NCI-H2081 (cell line): Measurements from ENCODE around the gene ATXN7.
A peak's percentile ranks its signal among the peaks of the same experiment; 100 is the strongest.

Experiments
- DNase-seq, 2 experiments: peaks; one replicate each; lab custom pipeline; 2025; lab: John Stamatoyannopoulos, UW

Gene ATXN7

DNA sequence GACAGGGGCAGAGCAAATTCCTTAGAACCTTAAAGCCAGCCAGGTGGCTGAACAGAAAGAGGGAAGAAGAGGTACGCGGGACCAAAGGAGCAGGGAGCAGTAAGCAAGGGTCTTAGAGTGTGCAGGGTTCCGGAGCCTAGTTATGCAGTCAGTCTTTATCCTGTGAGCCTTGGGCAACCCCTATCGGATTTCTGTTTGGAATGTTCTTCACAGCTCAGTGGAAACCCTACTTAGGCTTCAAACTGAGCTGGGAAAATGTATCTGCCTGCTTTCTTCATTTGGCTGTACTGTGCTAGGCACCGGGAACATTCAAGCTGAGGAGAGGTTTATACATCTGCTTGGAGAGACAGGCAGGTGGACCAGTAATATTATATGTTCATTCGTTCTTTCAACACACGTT lies 122.5 kb downstream of the ATXN7 start:
- DNase-seq: no peak

DNA sequence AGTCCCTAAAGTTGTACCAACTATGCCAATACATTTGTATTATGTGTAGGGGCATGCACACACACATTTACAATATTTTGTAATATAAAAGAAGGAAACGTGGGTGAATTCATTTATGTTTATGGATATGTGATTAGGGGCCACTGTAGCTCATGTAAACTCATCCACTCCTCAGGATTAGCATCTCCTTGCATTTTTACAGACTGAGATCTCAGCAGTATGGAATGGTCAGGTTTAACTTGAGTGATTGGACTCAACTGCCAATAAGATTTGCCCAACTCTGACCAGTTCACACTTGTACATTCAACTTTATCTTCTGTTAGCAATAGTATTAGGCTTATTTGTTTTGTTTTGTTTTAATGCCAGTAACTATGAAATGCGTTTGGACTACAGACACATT lies 123.2 kb downstream of the ATXN7 start:
- DNase-seq: no peak

GRCh38 chr3:63988943-63989342 lies 125.3 kb downstream of the ATXN7 start:
- DNase-seq: no peak

- no peak for DNase-seq
Observed at GRCh38 chr3:63990204-63990603, 126.5 kb downstream of the ATXN7 start.

- DNase-seq: no peak
Observed at GRCh38 chr3:63990733-63991132, 127.1 kb downstream of the ATXN7 start.

- no peak for DNase-seq
Observed at GRCh38 chr3:63991666-63992065, 128.0 kb downstream of the ATXN7 start.

DNA sequence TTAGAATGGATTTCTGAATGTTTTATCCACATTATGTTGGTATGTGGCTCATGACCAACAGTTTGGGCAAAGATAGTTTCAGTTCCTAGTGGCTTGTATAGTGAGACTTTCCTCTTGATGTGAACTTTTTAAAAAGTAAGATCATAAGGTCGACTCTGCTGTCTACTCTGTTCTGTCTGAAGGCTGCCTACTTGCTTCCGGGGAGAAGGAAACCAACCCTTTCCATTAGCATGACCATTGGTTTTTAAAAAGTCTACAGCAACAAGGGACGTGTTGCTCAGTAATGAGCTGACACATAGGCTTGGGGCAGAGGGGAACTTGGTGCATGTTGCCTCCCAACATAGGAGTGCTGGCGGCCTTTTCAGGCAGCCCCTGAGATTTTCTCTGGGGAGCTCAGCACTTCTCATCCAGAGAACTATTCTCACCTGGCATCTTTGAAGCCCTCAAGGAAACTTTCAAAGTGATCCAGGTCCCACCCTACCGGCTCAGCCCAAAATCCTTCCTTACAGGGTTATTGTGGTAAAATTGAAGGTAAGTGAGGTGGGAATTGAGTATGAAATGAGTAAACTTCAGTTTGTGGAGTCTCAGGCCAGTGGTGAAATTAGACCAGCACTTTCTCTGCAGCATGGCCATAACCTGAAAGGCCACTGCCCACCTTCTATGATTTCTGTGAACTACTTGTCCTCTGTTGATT lies 129.0 kb downstream of the ATXN7 start:
- DNase-seq: no peak

- DNase-seq: peak; percentile 48 to 59
Observed at GRCh38 chr3:63993653-63994079, 130.0 kb downstream of the ATXN7 start.

DNA sequence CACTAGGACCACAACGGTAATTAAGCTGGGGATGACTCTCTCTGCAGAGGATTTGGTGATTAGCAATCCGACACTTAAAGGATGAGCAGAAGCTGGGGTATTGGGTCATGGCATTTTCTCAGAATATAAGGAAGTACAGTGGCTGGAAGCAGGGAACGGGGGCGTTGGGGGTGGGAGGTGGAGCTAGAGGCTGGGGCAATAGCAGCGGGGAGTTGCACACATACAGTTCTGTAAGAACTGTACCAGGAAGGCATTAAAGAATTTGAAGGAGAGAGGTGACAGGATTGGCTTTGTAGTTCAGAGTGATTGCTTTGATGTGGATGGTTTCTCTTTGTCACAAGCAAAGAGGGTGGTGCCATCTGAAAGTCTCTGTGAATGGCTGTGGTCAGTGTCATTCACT lies 131.4 kb downstream of the ATXN7 start:
- no peak for DNase-seq

GRCh38 chr3:63998852-63999754 lies 135.4 kb downstream of the ATXN7 start:
- DNase-seq: no peak

GRCh38 chr3:64000453-64001055 lies 136.9 kb downstream of the ATXN7 start:
- DNase-seq: no peak

DNA sequence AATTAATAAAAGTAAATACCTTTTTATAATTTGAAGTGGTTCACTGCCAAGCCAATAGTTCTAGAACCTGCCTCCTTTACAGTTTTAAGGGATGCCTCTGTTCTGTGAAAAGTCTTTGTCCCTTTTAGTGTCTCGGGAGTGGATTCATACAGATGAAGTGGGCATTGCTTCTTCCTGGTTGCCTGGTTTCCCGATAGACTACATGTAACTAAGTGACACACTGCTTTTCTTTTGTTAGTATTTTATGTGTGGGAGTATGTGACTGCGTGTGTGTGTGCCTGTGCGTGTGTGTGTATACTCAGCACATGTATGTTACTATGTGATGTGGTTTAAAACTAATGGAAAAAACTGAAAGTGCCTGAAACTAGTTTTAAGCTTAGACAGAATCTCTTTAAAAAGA lies 138.6 kb downstream of the ATXN7 start:
- no peak for DNase-seq

- DNase-seq: no peak
Observed at GRCh38 chr3:64003589-64003988, 139.9 kb downstream of the ATXN7 start.

DNA sequence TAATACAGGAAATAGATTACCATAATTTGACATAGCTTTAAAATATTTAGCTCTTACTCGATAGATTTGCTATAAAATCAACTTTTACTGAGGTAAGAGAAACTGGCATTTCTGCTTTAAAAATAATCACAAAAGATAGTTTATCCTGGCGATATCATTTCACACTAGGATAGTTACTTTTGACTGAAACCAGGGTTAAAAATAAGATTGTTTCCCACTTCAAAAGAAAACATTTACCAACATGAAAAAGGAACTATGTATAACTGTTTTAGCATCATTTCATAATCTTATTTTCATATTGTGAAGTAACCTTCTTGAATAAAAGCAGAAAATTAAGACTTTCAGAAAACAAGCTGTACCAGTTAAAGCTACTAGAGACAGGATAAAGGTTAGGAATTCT lies 144.3 kb downstream of the ATXN7 start:
- no peak for DNase-seq

DNA sequence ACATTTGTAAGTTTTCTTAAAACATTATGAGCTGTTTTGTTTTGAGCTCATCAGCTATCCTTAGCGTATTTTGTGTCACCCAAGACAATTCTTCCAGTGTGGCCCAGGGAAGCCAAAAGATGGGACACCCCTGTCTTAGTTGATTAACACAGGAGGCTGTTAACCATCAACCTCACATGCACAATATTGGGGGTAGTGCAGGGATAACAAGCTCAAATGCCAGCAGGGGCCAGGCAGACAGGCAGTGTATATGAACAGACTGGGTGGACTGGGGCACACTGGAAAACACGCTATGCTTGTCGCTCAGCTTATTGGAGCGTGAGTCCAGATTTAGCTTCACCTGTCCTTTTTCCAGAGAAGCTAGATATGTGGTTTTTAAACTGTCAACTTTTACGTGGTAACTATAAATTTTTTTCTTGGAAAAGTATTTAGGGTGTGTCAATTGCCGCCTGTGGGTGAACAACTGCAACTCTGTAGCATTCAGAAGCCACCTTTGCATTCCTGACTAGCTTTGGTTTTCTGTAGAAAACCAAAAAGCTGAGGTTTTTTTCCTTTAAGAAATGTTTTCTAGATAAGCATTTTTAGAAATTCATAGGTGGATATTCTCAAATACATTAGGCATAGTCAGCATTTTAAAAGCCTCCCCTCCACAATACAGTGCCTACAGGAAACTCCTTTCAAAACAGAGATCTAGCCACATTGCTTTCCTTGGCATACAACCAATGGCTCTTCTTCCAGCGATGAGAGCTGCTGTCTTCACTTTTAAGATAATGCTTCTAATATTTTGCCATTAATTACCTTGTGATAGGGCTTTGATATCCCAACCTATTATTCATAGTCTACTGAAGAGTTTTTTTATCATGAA lies 145.1 kb downstream of the ATXN7 start:
- no peak for DNase-seq

DNA sequence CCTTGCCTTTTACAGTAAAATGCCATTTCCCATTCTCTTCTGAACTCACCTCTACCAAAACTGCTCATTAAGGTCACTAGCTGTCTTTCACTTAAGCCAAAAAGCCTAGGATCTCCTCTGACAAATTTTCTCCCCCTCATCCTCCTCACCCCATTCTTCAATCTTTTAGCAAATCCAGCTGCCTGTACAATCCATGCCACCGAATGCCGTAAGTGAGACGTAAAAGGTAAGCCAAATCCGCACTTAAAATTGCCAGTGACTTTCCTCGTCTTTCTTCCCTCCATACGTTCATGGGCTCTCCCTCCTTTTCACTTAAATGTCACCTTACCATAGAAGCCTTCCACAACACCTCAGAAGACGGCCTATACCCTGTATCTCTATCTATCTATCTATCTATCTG lies 145.9 kb downstream of the ATXN7 start:
- no peak for DNase-seq

- DNase-seq: no peak
Observed at GRCh38 chr3:64010199-64010598, 146.5 kb downstream of the ATXN7 start.

- no peak for DNase-seq
Observed at GRCh38 chr3:64011685-64012084, 148.0 kb downstream of the ATXN7 start.

DNA sequence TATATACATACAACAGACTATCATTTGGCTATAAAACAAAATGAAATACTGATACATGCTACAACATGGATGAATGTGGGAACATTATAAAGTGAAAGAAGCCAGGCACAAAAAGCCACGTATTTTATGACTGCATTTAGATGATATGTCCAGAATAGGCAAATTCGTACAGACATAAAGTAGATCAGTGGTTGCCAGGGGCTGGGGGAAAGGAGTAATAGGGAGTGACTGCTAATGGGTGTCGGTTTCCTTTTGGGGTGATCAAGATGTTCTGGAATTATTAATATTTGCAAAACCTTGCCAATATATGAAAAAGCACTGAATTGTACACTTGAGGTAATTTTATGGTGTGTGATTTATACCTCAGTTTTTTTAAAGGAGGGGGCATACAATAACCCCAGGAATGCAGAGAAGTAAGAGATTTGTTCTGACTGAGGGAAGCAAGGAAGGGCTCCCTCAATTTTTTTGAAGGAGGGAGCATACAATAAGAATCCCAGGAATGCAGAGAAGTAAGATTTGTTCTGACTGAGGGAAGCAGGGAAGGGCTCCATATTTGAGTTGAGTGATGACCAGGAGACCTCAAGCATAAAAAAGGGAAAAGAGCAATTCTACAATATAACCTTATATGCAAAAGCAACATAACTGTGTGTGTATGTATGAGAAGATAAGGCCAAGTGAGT lies 153.4 kb downstream of the ATXN7 start:
- no peak for DNase-seq

GRCh38 chr3:64019271-64019670 lies 155.6 kb downstream of the ATXN7 start:
- DNase-seq: no peak

- DNase-seq: no peak
Observed at GRCh38 chr3:64019879-64020278, 156.2 kb downstream of the ATXN7 start.
